Kidney (tissue), 14 donors: Measurements from ENCODE around the gene PTTG1. TPM values are rescaled to one million over a fixed set of nuclear protein-coding genes. Genes with fewer than 3 reads are reported as not detected.
A peak's percentile ranks its signal among the peaks of the same experiment; 100 is the strongest.

Experiments
- DNase-seq, 5 donors: peaks; one replicate each; pipeline ENCODE4 v3.0.0-alpha.2; 2013 to 2020
- FAIRE-seq: peaks from 2 replicates; lab custom pipeline; 2012; peaks lifted over from hg19 to GRCh38; lab: Jason Lieb, UNC
- H3K27ac ChIP-seq, 2 donors: one replicate each; pipeline ENCODE4 v1.7.0; 2013; ENCODE audit warnings: low read depth in 2 of 2, low read length in 2 of 2, inconsistent platforms in 1 of 2
- H3K27me3 ChIP-seq: one replicate; pipeline ENCODE4 v1.7.1; 2013; ENCODE audit warnings: low read length, inconsistent platforms; ENCODE audit not compliant: control insufficient read depth, insufficient read depth
- H3K36me3 ChIP-seq, 3 donors: one replicate each; pipeline versions ENCODE4 v1.7.0 to v1.7.1; 2013; ENCODE audit warnings: low read length in 3 of 3, control low read depth in 1 of 3, inconsistent platforms in 1 of 3; ENCODE audit not compliant: insufficient read depth in 3 of 3, control insufficient read depth in 2 of 3
- H3K4me1 ChIP-seq, 3 donors: one replicate each; pipeline versions ENCODE4 v1.7.0 to v1.7.1; 2013; ENCODE audit warnings: low read length in 3 of 3, inconsistent platforms in 1 of 3, low read depth in 1 of 3; ENCODE audit not compliant: control insufficient read depth in 2 of 3, insufficient read depth in 2 of 3
- H3K4me3 ChIP-seq, 3 donors: one replicate each; pipeline versions ENCODE4 v1.7.0 to v1.8.1; 2013; ENCODE audit warnings: low read length in 3 of 3, control low read depth in 1 of 3, inconsistent platforms in 1 of 3
- H3K9ac ChIP-seq, 3 donors: one replicate each; pipeline versions ENCODE4 v1.7.0 to v1.7.1; 2013; ENCODE audit warnings: low read length in 3 of 3, control low read depth in 1 of 3, inconsistent platforms in 1 of 3
- H3K9me3 ChIP-seq, 3 donors: one replicate each; pipeline versions ENCODE4 v1.7.0 to v1.7.1; 2013; ENCODE audit warnings: low read length in 3 of 3, control low read depth in 1 of 3, inconsistent platforms in 1 of 3; ENCODE audit not compliant: control insufficient read depth in 2 of 3, insufficient read depth in 1 of 3
- CTCF ChIP-seq: IDR thresholded peaks from 3 replicates; pipeline ENCODE4 v1.5.1; 2012; ENCODE audit warnings: mild to moderate bottlenecking, moderate library complexity, borderline replicate concordance; ENCODE audit not compliant: insufficient read depth; ENCODE audit errors: extremely low read depth
- intact Hi-C: fragments of 100-400 bp; cut with DNase I; formaldehyde crosslinking; loops from one replicate; pipeline ENCODE4 v1.11.1; 2022
- microRNA-seq: library from miRNA; unstranded; fragments of <30 nt; microRNA quantifications from one replicate; pipeline ENCODE4 v1.2.0, GENCODE V29; 2020
- polyA plus RNA-seq: library from polyadenylated mRNA; stranded (reverse); fragments of 350-450 nt; fragmentation: Illumina TruSeq; extraction: RNeasy Lipid Tissue Mini Kit (QIAGEN cat#74804); gene quantifications from one replicate; pipeline ENCODE4 v1.2.3, GENCODE V29; 2014; ENCODE audit warnings: low read depth, low replicate concordance; ENCODE audit not compliant: insufficient read depth
- total RNA-seq: library from RNA; stranded (reverse); fragmentation: NEBNext Ultra II Directional; extraction: Animal tissue kit (Norgen Biotek cat#: 25700); gene quantifications from one replicate; pipeline ENCODE4 v1.2.1, GENCODE V29; 2021
- donor health status: control.
- donor health status: control.
- donor health status: control.
- donor health status: control.
- donor health status: control.
- donor health status: DM: yes; HTN: yes; CAD: no.
- donor health status: Normal renal cell carcinoma (clear cell type).

The PTTG1 gene
- total and polyA plus RNA-seq, 2 donors from 2014 or later = 2.5 to 4.4 TPM

- Histone ChIP-seq H3K9me3 (no peaks in the 10 kb centered on the region), H3K4me1 (peaks cover 0 to 18% (median 7%) of the 10 kb centered on the region in 3 donors), H3K36me3 (no peaks in the 10 kb centered on the region), H3K27me3 (no peaks in the 10 kb centered on the region), H3K9ac (no peak overlapping the region), H3K4me3 (no peak overlapping the region), H3K27ac (peak overlapping the region in 1 of 2 donors; percentile 63)
- peak in 1 of 5 donors; percentile 62 for DNase-seq
- intact Hi-C loops = no loop called here
- no peak for FAIRE-seq
- TF ChIP-seq CTCF = no peak
Measured at GRCh38 chr5:160477266-160477970, 55.8 kb downstream of the PTTG1 start.

GRCh38 chr5:160478163-160478562 is 56.5 kb downstream of the PTTG1 start:
- Histone ChIP-seq H3K9ac (no peak overlapping the region), H3K9me3 (no peaks in the 10 kb centered on the region), H3K27me3 (no peaks in the 10 kb centered on the region), H3K4me1 (peaks cover 0 to 18% (median 7%) of the 10 kb centered on the region in 3 donors), H3K4me3 (no peak overlapping the region), H3K36me3 (no peaks in the 10 kb centered on the region), H3K27ac (no peak overlapping the region)
- intact Hi-C loops = no loop called here
- TF ChIP-seq CTCF = no peak
- DNase-seq (no peak), FAIRE-seq (no peak)

Small RNA genes lying within 50 kb of the gene (microRNA-seq; reads per million reads assigned to microRNA genes)
- not detected for gene MIR3142

Other genes starting within 250 kb of the PTTG1 start
- not detected for gene FABP6, start 192.3 kb upstream of the PTTG1 start, total RNA-seq
- gene FABP6, start 192.3 kb upstream of the PTTG1 start, polyA plus RNA-seq = not detected
- 1.6 TPM for gene CCNJL, start 109.3 kb upstream of the PTTG1 start, total RNA-seq
- gene CCNJL, start 109.3 kb upstream of the PTTG1 start, polyA plus RNA-seq = 3.8 TPM
- gene C1QTNF2, start 51.2 kb upstream of the PTTG1 start, total RNA-seq = 2.8 TPM
- gene C1QTNF2, start 51.2 kb upstream of the PTTG1 start, polyA plus RNA-seq = 1.4 TPM
- 4.8 TPM for gene FAM200C, start 21.8 kb upstream of the PTTG1 start, total RNA-seq
- gene FAM200C, start 21.8 kb upstream of the PTTG1 start, polyA plus RNA-seq = 5.3 TPM
- 56.9 TPM for gene SLU7, start 2.8 kb upstream of the PTTG1 start, total RNA-seq
- gene SLU7, start 2.8 kb upstream of the PTTG1 start, polyA plus RNA-seq = 41.7 TPM